ENCODE results near the gene KRTAP4-3.
"Not testable (repeated sequence)": the region's sequence is repeated elsewhere in the genome, so short reads cannot be mapped to it uniquely, and the experiment has no call there.

Gene KRTAP4-3

DNA sequence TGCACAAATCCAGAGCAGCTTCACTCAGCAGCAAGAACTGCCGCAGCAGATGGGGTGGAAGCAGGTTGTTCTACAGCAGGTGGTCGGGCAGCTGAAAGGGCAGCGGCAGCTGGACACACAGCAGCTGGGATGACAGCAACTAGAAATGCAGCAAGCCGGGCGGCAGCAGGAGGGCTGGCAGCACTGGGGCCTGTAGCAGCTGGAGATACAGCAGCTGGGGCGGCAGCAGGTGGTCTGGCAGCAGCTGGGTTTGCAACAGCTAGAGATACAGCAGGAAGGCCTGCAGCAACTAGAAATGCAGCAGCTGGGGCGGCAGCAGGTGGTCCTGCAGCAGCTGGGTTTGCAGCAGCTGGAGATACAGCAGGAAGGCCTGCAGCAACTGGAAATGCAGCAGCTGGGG lies 460 bp downstream of the KRTAP4-3 start:
- Mint-ChIP-seq H3K36me3 (ENCODE audit: low read depth) (no peaks in the 10 kb centered on the region), H3K27me3 (ENCODE audit: low read depth, poor library complexity) (peaks cover 3% of the 10 kb centered on the region), H3K9me3 (no peaks in the 10 kb centered on the region), H3K4me1 (no peaks in the 10 kb centered on the region), H3K27ac (no peak overlapping the region), H3K4me3 (no peak overlapping the region)
- no peak for DNase-seq
- TF ChIP-seq, protein P1, sequence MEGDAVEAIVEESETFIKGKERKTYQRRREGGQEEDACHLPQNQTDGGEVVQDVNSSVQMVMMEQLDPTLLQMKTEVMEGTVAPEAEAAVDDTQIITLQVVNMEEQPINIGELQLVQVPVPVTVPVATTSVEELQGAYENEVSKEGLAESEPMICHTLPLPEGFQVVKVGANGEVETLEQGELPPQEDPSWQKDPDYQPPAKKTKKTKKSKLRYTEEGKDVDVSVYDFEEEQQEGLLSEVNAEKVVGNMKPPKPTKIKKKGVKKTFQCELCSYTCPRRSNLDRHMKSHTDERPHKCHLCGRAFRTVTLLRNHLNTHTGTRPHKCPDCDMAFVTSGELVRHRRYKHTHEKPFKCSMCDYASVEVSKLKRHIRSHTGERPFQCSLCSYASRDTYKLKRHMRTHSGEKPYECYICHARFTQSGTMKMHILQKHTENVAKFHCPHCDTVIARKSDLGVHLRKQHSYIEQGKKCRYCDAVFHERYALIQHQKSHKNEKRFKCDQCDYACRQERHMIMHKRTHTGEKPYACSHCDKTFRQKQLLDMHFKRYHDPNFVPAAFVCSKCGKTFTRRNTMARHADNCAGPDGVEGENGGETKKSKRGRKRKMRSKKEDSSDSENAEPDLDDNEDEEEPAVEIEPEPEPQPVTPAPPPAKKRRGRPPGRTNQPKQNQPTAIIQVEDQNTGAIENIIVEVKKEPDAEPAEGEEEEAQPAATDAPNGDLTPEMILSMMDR (IDR thresholded peaks at IDR 0.05): no peak

DNA sequence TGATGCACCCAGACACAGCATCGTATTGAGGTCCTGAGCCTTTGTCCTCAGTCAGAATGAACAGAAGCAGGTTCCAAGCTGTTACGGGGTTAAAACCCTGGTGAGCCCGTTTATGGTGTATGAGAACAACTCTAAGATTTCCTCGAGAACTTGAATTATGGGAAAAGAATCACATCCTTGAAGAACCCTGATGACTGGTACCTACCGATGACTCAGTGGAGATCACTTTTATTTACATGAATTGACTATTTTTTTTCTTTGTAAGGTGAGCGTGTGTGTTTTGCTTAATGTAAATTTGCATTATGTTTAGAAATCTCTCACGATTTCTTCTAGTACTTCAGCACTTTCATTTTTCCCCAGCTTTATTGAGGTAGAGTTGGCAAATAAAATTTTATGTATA lies 4.2 kb downstream of the KRTAP4-3 start:
- H3K4me1 Mint-ChIP-seq: no peaks in the 10 kb centered on the region
- H3K27ac Mint-ChIP-seq: no peak overlapping the region
- H3K36me3 Mint-ChIP-seq (ENCODE audit: low read depth): no peaks in the 10 kb centered on the region
- no peak overlapping the region for H3K4me3 Mint-ChIP-seq
- TF ChIP-seq, protein P1 (IDR thresholded peaks at IDR 0.05): no peak
- DNase-seq: no peak
- no peaks in the 10 kb centered on the region for H3K9me3 Mint-ChIP-seq
- H3K27me3 Mint-ChIP-seq (ENCODE audit: low read depth, poor library complexity): peaks cover 3% of the 10 kb centered on the region

DNA sequence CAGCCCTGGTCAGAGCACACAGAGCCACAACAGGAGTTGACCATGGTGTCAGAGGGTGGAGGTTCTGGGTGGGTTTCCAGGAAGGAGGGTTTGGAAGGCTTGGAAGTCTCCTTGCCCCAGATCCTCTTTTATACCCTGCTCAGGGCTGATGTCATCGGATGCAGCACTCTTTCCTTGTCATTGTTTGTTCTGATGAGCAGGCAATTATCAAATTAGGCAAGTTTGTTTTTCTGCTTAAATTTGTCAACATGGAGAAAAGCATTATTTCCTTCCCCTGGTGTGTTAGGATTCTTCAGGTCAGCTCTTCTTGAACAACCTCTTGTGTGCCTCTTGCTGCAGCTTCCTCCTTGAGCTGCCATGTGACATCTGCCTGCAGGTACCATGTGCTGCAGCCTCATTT lies 7.4 kb downstream of the KRTAP4-3 start, which contains the start of gene KRTAP4-4:
KRTAP4-4 (minus strand) TSS at position 101 of the 400 bp plus-strand sequence; CDS start at position 44, 57 bp downstream.
- no peak within 1 kb of the TSS for H3K4me3 Mint-ChIP-seq
- no peaks in the 10 kb centered on the region for H3K4me1 Mint-ChIP-seq
- H3K36me3 Mint-ChIP-seq (ENCODE audit: low read depth): no peaks in the 10 kb centered on the region
- TF ChIP-seq, protein P1 (IDR thresholded peaks at IDR 0.05): no peak
- H3K9me3 Mint-ChIP-seq: no peaks in the 10 kb centered on the region
- DNase-seq: no peak
- H3K27me3 Mint-ChIP-seq (ENCODE audit: low read depth, poor library complexity): peaks cover 8% of the 10 kb centered on the region
- H3K27ac Mint-ChIP-seq: no peak within 1 kb of the TSS

DNA sequence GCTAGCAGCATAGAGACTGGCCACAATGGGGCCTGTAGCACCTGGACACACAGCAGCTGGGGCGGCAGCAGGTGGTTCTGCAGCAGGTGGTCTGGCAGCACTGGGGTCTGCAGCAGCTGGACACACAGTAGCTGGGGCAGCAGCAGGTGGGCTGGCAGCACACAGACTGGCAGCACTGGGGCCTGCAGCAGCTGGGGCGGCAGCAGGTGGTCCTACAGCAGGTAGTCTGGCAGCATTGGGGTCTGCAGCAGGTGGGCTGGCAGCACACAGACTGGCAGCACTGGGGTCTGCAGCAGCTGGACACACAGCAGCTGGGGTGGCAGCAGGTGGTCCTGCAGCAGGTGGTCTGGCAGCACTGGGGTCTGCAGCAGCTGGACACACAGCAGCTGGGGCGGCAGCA lies 7.8 kb downstream of the KRTAP4-3 start:
- DNase-seq; H3K27me3 Mint-ChIP-seq (ENCODE audit: low read depth, poor library complexity); H3K4me1 Mint-ChIP-seq: not testable (repeated sequence)

DNA sequence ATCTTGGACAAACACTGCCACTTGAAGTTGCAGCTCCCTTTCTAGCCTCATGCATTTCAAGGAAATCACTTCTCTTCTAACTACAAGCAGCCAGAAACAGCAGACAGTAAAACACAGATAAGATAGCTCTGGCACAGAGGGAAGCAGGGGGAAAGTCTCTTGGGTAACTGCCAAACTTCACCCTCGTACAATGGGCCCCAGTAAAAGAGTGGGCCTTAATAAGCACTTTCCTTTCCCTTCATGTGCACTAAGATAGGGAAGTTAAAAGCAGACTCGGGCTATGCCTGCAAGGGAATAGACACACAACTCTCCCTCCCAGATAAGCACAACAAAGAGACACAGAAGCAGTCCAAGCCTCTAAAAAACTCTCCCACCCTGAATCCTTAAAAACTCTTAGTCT lies 14.2 kb downstream of the KRTAP4-3 start:
- Mint-ChIP-seq H3K36me3 (ENCODE audit: low read depth) (no peaks in the 10 kb centered on the region), H3K4me3 (no peak overlapping the region), H3K9me3 (no peaks in the 10 kb centered on the region), H3K27me3 (ENCODE audit: low read depth, poor library complexity) (peaks cover 12% of the 10 kb centered on the region), H3K27ac (no peak overlapping the region), H3K4me1 (no peaks in the 10 kb centered on the region)
- TF ChIP-seq, protein P1 (IDR thresholded peaks at IDR 0.05): no peak
- DNase-seq: no peak

More for the DNA sequence above, 7.8 kb downstream of the KRTAP4-3 start:
- H3K4me3 Mint-ChIP-seq; H3K9me3 Mint-ChIP-seq; H3K27ac Mint-ChIP-seq; H3K36me3 Mint-ChIP-seq (ENCODE audit: low read depth): not testable (repeated sequence)

DNA sequence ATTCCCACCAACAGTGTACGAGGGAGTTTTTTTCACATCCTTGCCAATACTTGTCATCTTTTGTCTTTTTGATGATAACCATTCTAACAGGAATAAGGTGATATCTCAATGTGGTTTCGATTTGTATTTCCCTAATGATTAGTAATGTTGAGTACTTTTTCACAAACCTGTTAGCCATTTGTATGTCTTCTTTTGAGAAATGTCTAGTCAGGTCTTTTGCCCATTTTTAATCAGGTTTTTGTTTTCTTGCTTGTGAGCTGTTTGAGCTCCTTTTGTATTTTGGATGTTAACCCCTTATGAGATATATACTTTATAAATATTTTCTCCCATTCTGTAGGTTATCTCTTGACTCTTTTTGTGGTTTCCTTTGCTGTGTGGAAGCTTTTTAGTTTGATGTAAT lies 16.5 kb downstream of the KRTAP4-3 start:
- H3K4me1 Mint-ChIP-seq: no peaks in the 10 kb centered on the region
- H3K27me3 Mint-ChIP-seq (ENCODE audit: low read depth, poor library complexity): peaks cover 7% of the 10 kb centered on the region
- no peak overlapping the region for H3K27ac Mint-ChIP-seq
- H3K36me3 Mint-ChIP-seq (ENCODE audit: low read depth): no peaks in the 10 kb centered on the region
- H3K4me3 Mint-ChIP-seq: no peak overlapping the region
- DNase-seq: no peak
- no peaks in the 10 kb centered on the region for H3K9me3 Mint-ChIP-seq
- TF ChIP-seq, protein P1 (IDR thresholded peaks at IDR 0.05): no peak
